Brain microvascular endothelial cell (primary cell): ENCODE results near the gene DUOX2.

Experiments used
- DNase-seq: peaks from one replicate; pipeline ENCODE4 v3.0.0-alpha.2; 2020
- H3K27ac ChIP-seq: fragments of 250-450 bp; sonication (Bioruptor Pico); 2 replicates; pipeline ENCODE4 v1.5.1; 2020; ENCODE audit warnings: mild to moderate bottlenecking, moderate library complexity
- H3K27me3 ChIP-seq: fragments of 250-450 bp; sonication (Bioruptor Pico); replicated peaks from 2 replicates; pipeline ENCODE4 v1.5.1; 2020; ENCODE audit warnings: mild to moderate bottlenecking
- H3K36me3 ChIP-seq: fragments of 250-450 bp; sonication (Bioruptor Pico); replicated peaks from 2 replicates; pipeline ENCODE4 v1.5.1; 2020; ENCODE audit warnings: mild to moderate bottlenecking
- H3K4me3 ChIP-seq: 2 replicates; pipeline ENCODE4 v1.5.1; 2011; ENCODE audit warnings: low read depth, mild to moderate bottlenecking, control low read depth, low read length, moderate library complexity
- CTCF ChIP-seq: IDR thresholded peaks from 2 replicates; pipeline ENCODE4 v1.5.1; 2011; ENCODE audit warnings: low read depth, mild to moderate bottlenecking, moderate library complexity, low read length, control low read depth, inconsistent platforms; ENCODE audit errors: missing control alignments
- in situ Hi-C: cut with HindIII; loops from 2 replicates; pipeline ENCODE4 v1.10.0; 2017; ENCODE audit warnings: low sequenced_read_pairs, low pct_ligation_motif_present

Gene DUOX2

GRCh38 chr15:45149060-45149459 is 35.1 kb upstream of the DUOX2 start:
- TF ChIP-seq CTCF = no peak
- H3K27ac ChIP-seq = no peak overlapping the region
- in situ Hi-C loops = no loop called here
- no peak for DNase-seq
- no peaks in the 10 kb centered on the region for H3K36me3 ChIP-seq
- no peaks in the 10 kb centered on the region for H3K27me3 ChIP-seq
- H3K4me3 ChIP-seq = no peak overlapping the region

- no peak for TF ChIP-seq CTCF
- Histone ChIP-seq H3K27ac (no peak overlapping the region), H3K27me3 (no peaks in the 10 kb centered on the region), H3K4me3 (no peak overlapping the region), H3K36me3 (no peaks in the 10 kb centered on the region)
- in situ Hi-C loops = no loop called here
- DNase-seq = no peak
Observed at GRCh38 chr15:45148076-45149059, 34.4 kb upstream of the DUOX2 start.

DNA sequence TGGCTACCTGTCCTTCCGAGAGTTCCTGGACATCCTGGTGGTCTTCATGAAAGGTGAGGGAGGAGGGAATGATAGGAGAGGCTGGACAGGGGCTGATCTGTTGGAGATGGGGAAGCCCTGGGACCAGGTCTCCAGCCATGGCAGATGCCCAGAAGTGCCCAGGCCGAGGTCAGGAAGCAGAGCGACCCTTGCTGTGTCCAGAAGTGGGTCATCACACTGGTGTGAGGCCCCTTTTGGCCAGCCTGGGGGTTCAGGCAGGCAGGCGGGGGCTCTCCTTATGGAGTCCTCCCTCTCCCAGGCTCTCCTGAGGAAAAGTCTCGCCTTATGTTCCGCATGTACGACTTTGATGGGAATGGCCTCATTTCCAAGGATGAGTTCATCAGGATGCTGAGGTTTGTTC is 33.6 kb upstream of the DUOX2 start:
- Histone ChIP-seq H3K4me3 (no peak overlapping the region), H3K27me3 (no peaks in the 10 kb centered on the region), H3K27ac (no peak overlapping the region), H3K36me3 (no peaks in the 10 kb centered on the region)
- TF ChIP-seq CTCF = no peak
- in situ Hi-C loops = no loop called here
- no peak for DNase-seq

DNA sequence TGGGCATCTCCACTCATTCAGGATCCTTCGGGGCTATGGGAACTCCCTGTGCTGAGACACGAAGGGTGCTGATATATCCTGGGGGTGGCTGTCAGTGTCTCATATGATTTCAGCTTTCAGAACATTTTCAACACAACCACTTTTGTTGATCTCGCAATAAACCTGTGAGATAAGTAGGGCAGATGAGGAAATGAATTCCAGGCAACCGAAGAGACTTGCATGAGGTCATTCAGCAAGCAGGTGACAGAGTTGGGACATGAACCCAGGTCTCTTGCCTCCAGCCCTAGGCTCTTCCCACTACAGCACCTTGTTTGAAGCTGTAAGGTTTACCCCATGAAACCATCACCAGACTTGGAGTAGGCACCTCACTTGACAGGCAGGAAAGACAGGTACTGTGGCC is 32.4 kb upstream of the DUOX2 start:
- Histone ChIP-seq H3K27ac (no peak overlapping the region), H3K36me3 (no peaks in the 10 kb centered on the region), H3K27me3 (no peaks in the 10 kb centered on the region), H3K4me3 (no peak overlapping the region)
- TF ChIP-seq CTCF = no peak
- in situ Hi-C loops = no loop called here
- no peak for DNase-seq

- no peak for TF ChIP-seq CTCF
- in situ Hi-C loops = no loop called here
- Histone ChIP-seq H3K27ac (no peak overlapping the region), H3K36me3 (no peaks in the 10 kb centered on the region), H3K4me3 (no peak overlapping the region), H3K27me3 (no peaks in the 10 kb centered on the region)
- no peak for DNase-seq
Observed at GRCh38 chr15:45144775-45145174, 30.8 kb upstream of the DUOX2 start.
